Keratinocyte (primary cell): Measurements from ENCODE around the gene SMAD7.

Source experiments
- CTCF ChIP-seq, 3 experiments: IDR thresholded peaks in 1 of 3; conservative IDR thresholded peaks in 1 of 3; optimal IDR thresholded peaks in 1 of 3; 2 replicates in 2 of 3; 3 replicates in 1 of 3; pipeline versions ENCODE3 to v1.5.1; 2011; ENCODE audit warnings: low read length in 3 of 3, mild to moderate bottlenecking in 3 of 3, moderate library complexity in 2 of 3, control low read depth in 1 of 3, inconsistent platforms in 1 of 3; ENCODE audit not compliant: insufficient read depth in 2 of 3; ENCODE audit errors: extremely low read depth in 1 of 3
- EZH2 ChIP-seq: IDR thresholded peaks from one replicate; pipeline ENCODE4 v1.6.1; 2012; ENCODE audit warnings: inconsistent platforms, mild to moderate bottlenecking, low read length, moderate library complexity

- no peak for TF ChIP-seq CTCF (optimal IDR thresholded peaks at IDR 0.05 in 1 of 3, IDR thresholded peaks at IDR 0.05 in 1 of 3, conservative IDR thresholded peaks at IDR 0.05 in 1 of 3; ENCODE audit: extremely low read depth in 1 of 3, insufficient read depth in 2 of 3, low read length in 3 of 3)
- TF ChIP-seq EZH2 = no peak
These were observed 12.7 kb downstream of the SMAD7 start for GRCh38 chr18:48937869-48938750.
